ENCODE measurements around the gene GDA. TPM values are rescaled to one million over a fixed set of nuclear protein-coding genes. Genes with fewer than 3 reads are reported as not detected.

Gene GDA
- total and polyA plus RNA-seq, 10 donors: 0.02 to 0.19 (median 0.05) TPM; not detected in 6

DNA sequence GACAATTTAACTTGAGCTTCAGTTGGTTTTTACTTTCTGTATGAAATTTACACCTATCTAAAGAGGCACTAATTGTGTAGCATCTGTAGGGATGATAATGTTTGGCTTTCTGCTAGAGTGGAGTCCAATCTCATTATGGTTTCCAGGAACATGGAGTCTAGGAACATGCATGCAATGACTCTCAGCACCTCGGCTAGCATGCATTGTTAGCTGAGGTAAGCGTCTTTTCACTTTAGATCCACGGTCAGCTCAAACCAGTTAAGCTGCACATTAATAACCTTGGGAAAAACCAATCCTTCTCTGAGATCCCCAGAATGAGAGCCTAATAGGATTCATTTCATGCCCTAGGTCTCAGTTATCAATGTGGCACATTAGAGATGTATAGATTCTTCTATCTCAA lies 7.8 kb upstream of the GDA start:
- peaks cover 0 to 14% (median under 1%) of the 10 kb centered on the region in 7 donors for H3K27me3 ChIP-seq (replicated peaks in 1 of 7)
- no peak overlapping the region for H3K4me3 ChIP-seq
- H3K27ac ChIP-seq: no peak overlapping the region
- WGBS, 5 donors: 80 to 89% (median 85%) methylated on average over 3 of the region's 3 CpGs
- no peaks in the 10 kb centered on the region for H3K9me3 ChIP-seq
- intact Hi-C loops (cut with DNase I; ENCODE audit: low total_unique reads): no loop called here
- H3K4me1 ChIP-seq: no peaks in the 10 kb centered on the region
- no peak for DNase-seq
- H3K36me3 ChIP-seq: no peaks in the 10 kb centered on the region
- TF ChIP-seq POLR2A (IDR thresholded peaks at IDR 0.05) (no peak), POLR2AphosphoS5 (IDR thresholded peaks at IDR 0.05) (no peak)
- TF ChIP-seq, protein P1, sequence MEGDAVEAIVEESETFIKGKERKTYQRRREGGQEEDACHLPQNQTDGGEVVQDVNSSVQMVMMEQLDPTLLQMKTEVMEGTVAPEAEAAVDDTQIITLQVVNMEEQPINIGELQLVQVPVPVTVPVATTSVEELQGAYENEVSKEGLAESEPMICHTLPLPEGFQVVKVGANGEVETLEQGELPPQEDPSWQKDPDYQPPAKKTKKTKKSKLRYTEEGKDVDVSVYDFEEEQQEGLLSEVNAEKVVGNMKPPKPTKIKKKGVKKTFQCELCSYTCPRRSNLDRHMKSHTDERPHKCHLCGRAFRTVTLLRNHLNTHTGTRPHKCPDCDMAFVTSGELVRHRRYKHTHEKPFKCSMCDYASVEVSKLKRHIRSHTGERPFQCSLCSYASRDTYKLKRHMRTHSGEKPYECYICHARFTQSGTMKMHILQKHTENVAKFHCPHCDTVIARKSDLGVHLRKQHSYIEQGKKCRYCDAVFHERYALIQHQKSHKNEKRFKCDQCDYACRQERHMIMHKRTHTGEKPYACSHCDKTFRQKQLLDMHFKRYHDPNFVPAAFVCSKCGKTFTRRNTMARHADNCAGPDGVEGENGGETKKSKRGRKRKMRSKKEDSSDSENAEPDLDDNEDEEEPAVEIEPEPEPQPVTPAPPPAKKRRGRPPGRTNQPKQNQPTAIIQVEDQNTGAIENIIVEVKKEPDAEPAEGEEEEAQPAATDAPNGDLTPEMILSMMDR (IDR thresholded peaks at IDR 0.05 in 8 of 11, conservative IDR thresholded peaks at IDR 0.05 in 3 of 11): no peak

DNA sequence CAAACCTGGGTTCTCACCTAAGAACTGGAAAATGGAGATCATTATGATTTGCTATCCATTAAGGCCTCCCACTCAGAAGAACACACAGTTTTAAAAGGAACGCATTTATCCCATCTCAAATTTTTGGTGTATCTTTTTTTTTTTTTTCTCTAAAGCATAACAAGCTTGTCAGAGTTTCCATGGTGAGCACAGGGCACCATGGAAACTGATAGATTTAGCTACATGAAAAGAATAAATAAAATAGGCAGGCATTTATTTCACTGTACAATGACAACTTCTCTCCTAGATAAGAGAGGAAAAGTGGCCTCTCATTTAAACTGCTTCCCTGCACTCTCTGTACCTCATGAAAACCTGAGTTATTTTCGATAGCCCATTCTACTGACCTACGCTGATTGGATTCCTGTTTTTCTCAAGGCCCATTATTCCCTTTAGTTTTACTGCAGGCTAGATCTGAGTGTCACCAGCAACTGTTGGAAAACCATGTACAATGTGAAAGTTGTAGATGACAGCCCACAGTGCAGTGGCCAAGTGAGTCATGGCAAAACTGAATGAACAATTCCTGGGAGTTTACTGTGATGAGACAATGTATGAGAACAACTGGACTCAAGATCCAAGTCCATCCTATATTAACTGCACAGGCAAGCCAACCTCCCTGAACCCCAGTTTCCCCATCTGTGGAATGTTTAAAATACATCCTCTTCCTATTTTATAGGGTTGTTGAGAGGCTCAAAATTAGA lies 4.3 kb upstream of the GDA start:
- no peak for DNase-seq
- H3K36me3 ChIP-seq: no peaks in the 10 kb centered on the region
- peaks cover 0 to 44% (median 21%) of the 10 kb centered on the region in 7 donors for H3K27me3 ChIP-seq (replicated peaks in 1 of 7)
- peaks cover 5 to 12% (median 8%) of the 10 kb centered on the region in 6 donors for H3K4me1 ChIP-seq
- intact Hi-C loops (cut with DNase I; ENCODE audit: low total_unique reads): no loop called here
- WGBS, 5 donors: 90 to 94% (median 91%) methylated on average over 3 of the region's 3 CpGs
- no peak overlapping the region for H3K4me3 ChIP-seq
- H3K27ac ChIP-seq: no peak overlapping the region
- no peak for TF ChIP-seq POLR2A (IDR thresholded peaks at IDR 0.05)
- no peak for TF ChIP-seq POLR2AphosphoS5 (IDR thresholded peaks at IDR 0.05)
- TF ChIP-seq, protein P1 (IDR thresholded peaks at IDR 0.05 in 8 of 11, conservative IDR thresholded peaks at IDR 0.05 in 3 of 11): no peak
- no peaks in the 10 kb centered on the region for H3K9me3 ChIP-seq

DNA sequence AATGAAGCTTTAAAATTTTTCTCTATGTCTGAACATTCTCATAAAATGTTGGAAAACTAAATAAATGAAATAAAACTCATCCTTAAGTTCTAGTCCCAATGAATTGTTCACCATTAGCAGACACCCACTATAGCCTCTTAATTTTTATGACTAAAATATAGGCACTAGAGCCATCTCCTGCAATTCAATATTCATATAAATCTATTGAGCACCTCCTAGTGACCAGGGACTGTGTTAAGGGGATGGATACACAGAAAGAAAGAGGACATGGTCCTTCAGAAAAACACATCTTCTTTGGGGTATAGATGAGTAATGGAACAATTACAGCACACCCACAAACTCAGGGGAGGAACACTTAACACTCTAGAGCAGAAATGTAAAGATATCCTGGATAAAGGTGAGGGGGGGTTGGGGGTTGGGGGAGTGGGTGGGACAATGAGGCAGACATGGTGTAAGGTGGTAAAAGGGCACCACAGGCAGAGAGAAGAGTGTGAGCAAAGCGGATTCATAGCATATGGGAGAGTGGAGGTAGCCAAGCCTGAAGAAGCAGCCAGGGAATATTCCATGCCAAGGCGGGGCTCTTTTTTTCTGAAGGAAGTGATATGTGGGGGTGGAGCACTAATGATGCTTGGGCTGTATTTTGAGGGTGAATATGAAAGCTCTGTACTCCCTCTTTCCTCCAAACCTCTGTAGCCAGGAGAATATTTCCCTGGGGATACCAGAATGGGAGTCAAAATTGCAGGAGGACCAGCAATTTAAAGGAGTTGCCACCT lies 3.3 kb upstream of the GDA start:
- intact Hi-C loops (cut with DNase I; ENCODE audit: low total_unique reads): no loop called here
- Histone ChIP-seq H3K27me3 (replicated peaks in 1 of 7) (peaks cover 0 to 53% (median 21%) of the 10 kb centered on the region in 7 donors), H3K9me3 (no peaks in the 10 kb centered on the region), H3K4me1 (peaks cover 5 to 13% (median 8%) of the 10 kb centered on the region in 6 donors), H3K4me3 (no peak overlapping the region), H3K36me3 (no peaks in the 10 kb centered on the region), H3K27ac (no peak overlapping the region)
- TF ChIP-seq POLR2AphosphoS5 (IDR thresholded peaks at IDR 0.05) (no peak), POLR2A (IDR thresholded peaks at IDR 0.05) (no peak)
- TF ChIP-seq, protein P1 (IDR thresholded peaks at IDR 0.05 in 8 of 11, conservative IDR thresholded peaks at IDR 0.05 in 3 of 11): no peak
- no peak for DNase-seq
- WGBS, 5 donors: 85 to 98% (median 89%) methylated on average over 2 of the region's 2 CpGs

DNA sequence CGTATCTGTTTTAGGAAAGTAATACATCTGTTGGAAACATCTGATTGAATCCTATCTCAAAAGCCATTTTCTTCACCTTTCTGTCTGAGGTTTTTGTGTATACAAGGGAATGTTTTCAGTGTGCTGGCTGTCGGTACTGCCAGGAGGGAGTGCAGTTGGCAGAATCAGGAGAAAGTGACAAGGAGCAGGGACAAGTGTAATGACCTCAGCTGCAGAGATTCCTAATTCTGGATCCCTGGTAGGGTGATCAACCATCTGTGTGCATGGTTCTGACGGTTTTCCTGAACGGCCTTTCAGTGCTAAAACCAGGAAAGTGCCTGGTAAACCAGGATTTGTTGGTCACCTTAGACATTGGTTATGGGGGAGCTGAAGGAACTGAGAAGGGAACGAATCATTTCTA lies 1.6 kb upstream of the GDA start:
- Histone ChIP-seq H3K27me3 (replicated peaks in 1 of 7) (peaks cover 0 to 53% (median 21%) of the 10 kb centered on the region in 7 donors), H3K36me3 (no peaks in the 10 kb centered on the region), H3K9me3 (no peaks in the 10 kb centered on the region), H3K4me1 (peaks cover 5 to 13% (median 8%) of the 10 kb centered on the region in 6 donors), H3K27ac (no peak overlapping the region), H3K4me3 (no peak overlapping the region)
- no peak for DNase-seq
- whole genome bisulfite sequencing, 5 donors: 66 to 81% (median 77%) methylated on average over 5 of the region's 5 CpGs
- TF ChIP-seq, protein P1 (IDR thresholded peaks at IDR 0.05 in 8 of 11, conservative IDR thresholded peaks at IDR 0.05 in 3 of 11): no peak
- no peak for TF ChIP-seq POLR2AphosphoS5 (IDR thresholded peaks at IDR 0.05)
- no peak for TF ChIP-seq POLR2A (IDR thresholded peaks at IDR 0.05)
- intact Hi-C loops (cut with DNase I; ENCODE audit: low total_unique reads): no loop called here
